IPS-NIHi7 (cell line): ENCODE measurements around the gene ARID4A.
"Not testable (repeated sequence)": the region's sequence is repeated elsewhere in the genome, so short reads cannot be mapped to it uniquely, and the experiment has no call there.

ENCODE experiments used
- DNase-seq: peaks from one replicate; pipeline ENCODE4 v3.0.0; 2012; ENCODE audit warnings: mixed read lengths; ENCODE audit errors: extremely low spot score

The ARID4A gene, protein sequence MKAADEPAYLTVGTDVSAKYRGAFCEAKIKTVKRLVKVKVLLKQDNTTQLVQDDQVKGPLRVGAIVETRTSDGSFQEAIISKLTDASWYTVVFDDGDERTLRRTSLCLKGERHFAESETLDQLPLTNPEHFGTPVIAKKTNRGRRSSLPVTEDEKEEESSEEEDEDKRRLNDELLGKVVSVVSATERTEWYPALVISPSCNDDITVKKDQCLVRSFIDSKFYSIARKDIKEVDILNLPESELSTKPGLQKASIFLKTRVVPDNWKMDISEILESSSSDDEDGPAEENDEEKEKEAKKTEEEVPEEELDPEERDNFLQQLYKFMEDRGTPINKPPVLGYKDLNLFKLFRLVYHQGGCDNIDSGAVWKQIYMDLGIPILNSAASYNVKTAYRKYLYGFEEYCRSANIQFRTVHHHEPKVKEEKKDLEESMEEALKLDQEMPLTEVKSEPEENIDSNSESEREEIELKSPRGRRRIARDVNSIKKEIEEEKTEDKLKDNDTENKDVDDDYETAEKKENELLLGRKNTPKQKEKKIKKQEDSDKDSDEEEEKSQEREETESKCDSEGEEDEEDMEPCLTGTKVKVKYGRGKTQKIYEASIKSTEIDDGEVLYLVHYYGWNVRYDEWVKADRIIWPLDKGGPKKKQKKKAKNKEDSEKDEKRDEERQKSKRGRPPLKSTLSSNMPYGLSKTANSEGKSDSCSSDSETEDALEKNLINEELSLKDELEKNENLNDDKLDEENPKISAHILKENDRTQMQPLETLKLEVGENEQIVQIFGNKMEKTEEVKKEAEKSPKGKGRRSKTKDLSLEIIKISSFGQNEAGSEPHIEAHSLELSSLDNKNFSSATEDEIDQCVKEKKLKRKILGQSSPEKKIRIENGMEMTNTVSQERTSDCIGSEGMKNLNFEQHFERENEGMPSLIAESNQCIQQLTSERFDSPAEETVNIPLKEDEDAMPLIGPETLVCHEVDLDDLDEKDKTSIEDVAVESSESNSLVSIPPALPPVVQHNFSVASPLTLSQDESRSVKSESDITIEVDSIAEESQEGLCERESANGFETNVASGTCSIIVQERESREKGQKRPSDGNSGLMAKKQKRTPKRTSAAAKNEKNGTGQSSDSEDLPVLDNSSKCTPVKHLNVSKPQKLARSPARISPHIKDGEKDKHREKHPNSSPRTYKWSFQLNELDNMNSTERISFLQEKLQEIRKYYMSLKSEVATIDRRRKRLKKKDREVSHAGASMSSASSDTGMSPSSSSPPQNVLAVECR

GRCh38 chr14:58298477-58299400 is at the start of gene ARID4A:
TSS of gene ARID4A (plus strand) at chr14:58298555. CDS start at chr14:58299855, 1,300 bp downstream.
- DNase-seq: no peak

GRCh38 chr14:58249611-58250010 is 48.7 kb upstream of the ARID4A start:
- no peak for DNase-seq

DNA sequence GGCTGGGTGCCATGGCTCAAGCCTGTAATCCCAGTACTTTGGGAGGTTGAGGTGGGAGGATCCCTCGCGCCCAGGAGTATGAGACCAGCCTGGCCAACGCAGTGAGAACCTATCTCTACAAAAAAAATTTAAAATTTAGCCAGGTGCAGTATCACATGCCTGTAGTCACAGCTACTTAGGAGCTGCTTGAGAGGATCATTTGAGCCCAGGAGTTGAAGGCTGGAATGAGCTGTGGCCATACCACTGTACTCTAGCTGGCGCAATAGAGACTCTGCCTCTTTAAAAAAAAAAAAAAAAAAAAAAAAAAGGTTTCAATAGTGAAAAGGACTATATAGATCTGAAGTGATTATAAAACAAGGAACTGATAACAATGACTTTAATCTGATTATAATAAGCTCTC is 40.2 kb upstream of the ARID4A start:
- no peak for DNase-seq

DNA sequence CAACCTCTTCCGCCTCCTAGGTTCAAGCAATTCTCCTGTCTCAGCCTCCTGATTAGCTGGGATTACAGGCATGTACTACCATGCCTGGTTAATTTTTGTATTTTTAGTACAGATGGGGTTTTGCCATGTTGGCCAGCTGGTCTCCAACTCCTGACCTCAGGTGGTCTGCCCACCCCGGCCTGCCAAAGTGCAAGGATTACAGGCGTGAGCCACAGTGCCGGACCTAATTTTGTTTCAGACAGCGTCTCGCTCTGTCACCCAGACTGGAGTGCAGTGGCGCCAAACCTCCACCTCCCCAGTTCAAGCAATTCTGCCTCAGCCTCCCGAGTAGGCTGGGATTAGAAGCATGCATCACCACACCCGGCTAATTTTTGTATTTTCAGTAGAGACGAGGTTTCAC is 36.4 kb upstream of the ARID4A start:
- DNase-seq: not testable (repeated sequence)

DNA sequence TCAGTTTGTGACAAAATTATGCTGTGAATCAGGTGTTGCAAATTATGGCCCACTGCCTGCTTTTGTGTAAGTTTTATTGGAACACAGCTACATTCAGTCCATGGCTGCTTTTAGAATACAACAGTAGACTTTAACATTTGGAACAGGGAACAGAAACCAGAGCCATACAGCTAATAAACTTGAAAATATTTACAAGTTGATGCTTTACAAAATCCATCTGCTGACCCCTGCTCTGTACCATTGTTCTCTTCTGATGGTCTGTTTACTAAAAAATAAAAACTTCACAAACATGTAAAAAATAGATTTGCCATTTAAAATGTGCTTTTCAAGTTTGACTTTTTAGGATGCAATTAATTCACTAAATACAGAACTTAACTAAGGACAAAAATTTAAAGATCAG is 33.0 kb upstream of the ARID4A start:
- no peak for DNase-seq

DNA sequence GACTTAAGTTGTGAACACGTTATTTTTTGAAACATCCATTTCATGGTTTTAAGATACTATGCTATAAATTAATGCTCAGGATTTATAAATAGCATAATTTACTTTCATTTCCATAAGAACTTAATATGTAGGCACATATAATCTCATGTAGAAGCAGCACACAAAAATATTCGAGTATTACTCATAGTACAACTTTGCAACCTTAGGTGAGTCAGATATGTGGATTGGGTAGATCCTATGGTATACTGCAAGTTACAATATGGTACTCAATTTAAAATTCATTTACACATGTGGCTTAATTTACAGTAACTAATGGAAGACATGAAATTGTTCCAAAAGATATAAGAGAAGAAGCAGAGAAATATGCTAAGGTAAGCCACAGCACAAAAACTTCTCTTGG is 27.7 kb upstream of the ARID4A start:
- no peak for DNase-seq

GRCh38 chr14:58272588-58273372 is 25.6 kb upstream of the ARID4A start:
- peak; percentile 8 for DNase-seq

- no peak for DNase-seq
These were observed 23.5 kb upstream of the ARID4A start for GRCh38 chr14:58274881-58275280.

- no peak for DNase-seq
These were observed 22.7 kb upstream of the ARID4A start for GRCh38 chr14:58275527-58276190.

GRCh38 chr14:58276208-58276607 is 22.1 kb upstream of the ARID4A start:
- no peak for DNase-seq

- no peak for DNase-seq
These were observed 20.2 kb upstream of the ARID4A start for GRCh38 chr14:58278177-58278576.

DNA sequence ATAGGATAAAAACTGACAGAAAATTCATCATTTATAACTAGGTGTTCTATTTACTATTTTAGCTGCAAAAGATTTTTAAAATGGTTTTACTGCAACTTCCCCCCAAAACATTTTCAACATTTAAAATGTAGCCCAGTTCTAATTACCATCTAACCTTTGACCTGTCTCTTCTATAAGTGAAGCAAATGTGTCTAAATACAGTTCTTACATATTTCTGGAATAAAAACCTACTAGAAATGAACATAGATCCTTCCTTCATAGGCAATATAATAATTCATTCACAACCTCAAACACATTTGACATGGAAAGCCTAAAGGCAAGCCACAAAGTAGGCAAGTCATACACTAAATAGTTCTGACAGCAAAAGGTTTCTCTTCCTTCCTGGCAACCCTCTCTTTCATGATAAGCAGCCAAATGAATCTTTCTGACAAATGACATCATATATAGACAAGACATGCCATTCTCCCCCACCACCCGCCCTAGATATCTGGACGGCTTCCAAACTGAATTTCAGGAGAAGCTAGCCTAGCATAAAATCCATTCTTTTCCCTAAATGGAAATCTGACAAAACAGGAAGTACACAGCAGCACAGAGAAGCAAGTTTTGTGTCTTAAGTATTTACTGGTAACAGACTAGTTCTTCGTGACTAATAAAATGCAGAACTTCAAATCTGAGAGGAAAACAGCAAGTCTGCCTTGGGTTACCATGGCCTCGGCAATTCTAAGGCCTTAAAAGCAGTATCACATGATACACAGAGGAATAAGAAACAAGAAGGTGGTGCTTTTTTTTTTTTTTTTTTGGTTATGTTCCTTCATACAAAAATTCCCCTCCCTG is 17.2 kb upstream of the ARID4A start:
- DNase-seq: no peak

- no peak for DNase-seq
These were observed 16.4 kb upstream of the ARID4A start for GRCh38 chr14:58281969-58282368.

- no peak for DNase-seq
These were observed 15.3 kb upstream of the ARID4A start for GRCh38 chr14:58282925-58283593.

GRCh38 chr14:58283730-58284129 is 14.6 kb upstream of the ARID4A start:
- no peak for DNase-seq

- DNase-seq: no peak
These were observed 13.2 kb upstream of the ARID4A start for GRCh38 chr14:58285132-58285531.

- no peak for DNase-seq
These were observed 10.7 kb upstream of the ARID4A start for GRCh38 chr14:58287607-58288042.
